CD14-positive monocyte (primary cell): ENCODE measurements around the gene ASS1. TPM values are rescaled to one million over a fixed set of nuclear protein-coding genes. Genes with fewer than 3 reads are reported as not detected.
A peak's percentile ranks its signal among the peaks of the same experiment; 100 is the strongest.

ENCODE experiments used
- DNase-seq, 3 donors: peaks; one replicate each; pipeline ENCODE4 v3.0.0-alpha.2; 2011 to 2022
- H2AFZ ChIP-seq: 2 replicates; pipeline ENCODE4 v1.6.0; 2012; ENCODE audit warnings: mild to moderate bottlenecking, low read depth, low read length, inconsistent platforms; ENCODE audit not compliant: insufficient read depth, poor library complexity, severe bottlenecking
- H3K27ac ChIP-seq, 2 donors: 1 replicate in 1 of 2; 2 replicates in 1 of 2; pipeline ENCODE4 v1.5.1; 2012 to 2013; ENCODE audit warnings: low read length in 2 of 2, control low read depth in 1 of 2, inconsistent platforms in 1 of 2, low read depth in 1 of 2, mild to moderate bottlenecking in 1 of 2
- H3K27me3 ChIP-seq, 2 donors: one replicate each; pipeline versions ENCODE4 v1.6.0 to v1.6.1; 2011 to 2013; ENCODE audit warnings: low read length in 2 of 2; ENCODE audit not compliant: control insufficient read depth in 2 of 2, insufficient read depth in 2 of 2
- H3K36me3 ChIP-seq, 2 donors: replicated peaks in 1 of 2; 1 replicate in 1 of 2; 2 replicates in 1 of 2; pipeline versions ENCODE4 v1.5.1 to v1.6.1; 2012 to 2013; ENCODE audit warnings: low read length in 2 of 2, control low read depth in 1 of 2, inconsistent platforms in 1 of 2, mild to moderate bottlenecking in 1 of 2; ENCODE audit not compliant: insufficient read depth in 2 of 2, control insufficient read depth in 1 of 2
- H3K4me1 ChIP-seq, 2 donors: 1 replicate in 1 of 2; 2 replicates in 1 of 2; pipeline versions ENCODE4 v1.5.1 to v1.6.1; 2012 to 2013; ENCODE audit warnings: low read length in 2 of 2, control low read depth in 1 of 2, inconsistent platforms in 1 of 2, mild to moderate bottlenecking in 1 of 2, moderate library complexity in 1 of 2; ENCODE audit not compliant: insufficient read depth in 2 of 2, control insufficient read depth in 1 of 2
- H3K4me2 ChIP-seq: replicated peaks from 2 replicates; pipeline ENCODE3; 2012; ENCODE audit warnings: low read length, moderate library complexity, mild to moderate bottlenecking; ENCODE audit not compliant: poor library complexity, severe bottlenecking; ENCODE audit errors: extremely low read depth
- H3K4me3 ChIP-seq, 3 experiments: fragments of 200-600 bp in 1 of 3; sonication (generic) in 1 of 3; replicated peaks in 1 of 3; 1 replicate in 2 of 3; 2 replicates in 1 of 3; pipeline ENCODE4 v1.5.1; 2011 to 2013; ENCODE audit warnings: low read length in 3 of 3, mild to moderate bottlenecking in 3 of 3, control low read depth in 2 of 3, low read depth in 2 of 3, inconsistent platforms in 1 of 3, moderate library complexity in 1 of 3
- H3K79me2 ChIP-seq: 2 replicates; pipeline ENCODE4 v1.6.0; 2012; ENCODE audit warnings: mild to moderate bottlenecking, control low read depth, inconsistent platforms, low read length, moderate library complexity; ENCODE audit not compliant: insufficient read depth
- H3K9ac ChIP-seq: 2 replicates; pipeline ENCODE4 v1.6.0; 2017; ENCODE audit warnings: low read length, mild to moderate bottlenecking; ENCODE audit not compliant: insufficient read depth, poor library complexity, severe bottlenecking
- H3K9me3 ChIP-seq, 2 donors: replicated peaks in 1 of 2; 1 replicate in 1 of 2; 2 replicates in 1 of 2; pipeline versions ENCODE4 v1.5.1 to v1.6.1; 2012 to 2013; ENCODE audit warnings: low read length in 2 of 2, control low read depth in 1 of 2; ENCODE audit not compliant: control insufficient read depth in 1 of 2, insufficient read depth in 1 of 2
- H4K20me1 ChIP-seq: 2 replicates; pipeline ENCODE4 v1.6.0; 2012; ENCODE audit warnings: mild to moderate bottlenecking, low read length, control low read depth, moderate library complexity; ENCODE audit not compliant: insufficient read depth
- H3K27ac Mint-ChIP-seq, 7 donors: one replicate each; pipeline ENCODE4 v1.8.0; 2020; ENCODE audit warnings: mild to moderate bottlenecking in 7 of 7, mixed read lengths in 7 of 7, moderate library complexity in 6 of 7, inconsistent platforms in 2 of 7
- H3K27me3 Mint-ChIP-seq, 3 donors: one replicate each; pipeline ENCODE4 v1.8.0; 2021 to 2022; ENCODE audit warnings: low read depth in 3 of 3, mild to moderate bottlenecking in 3 of 3, mixed read lengths in 3 of 3, moderate library complexity in 3 of 3, inconsistent platforms in 1 of 3
- H3K36me3 Mint-ChIP-seq, 2 donors: one replicate each; pipeline ENCODE4 v1.8.0; 2020; ENCODE audit warnings: mixed read lengths in 2 of 2, inconsistent platforms in 1 of 2, mild to moderate bottlenecking in 1 of 2
- H3K4me1 Mint-ChIP-seq: one replicate; pipeline ENCODE4 v1.8.0; 2020; ENCODE audit warnings: mild to moderate bottlenecking, mixed read lengths
- H3K4me3 Mint-ChIP-seq, 2 donors: one replicate each; pipeline ENCODE4 v1.8.0; 2020; ENCODE audit warnings: mild to moderate bottlenecking in 2 of 2, mixed read lengths in 2 of 2, moderate library complexity in 1 of 2
- H3K9me3 Mint-ChIP-seq, 7 donors: one replicate each; pipeline ENCODE4 v1.8.0; 2020 to 2022; ENCODE audit warnings: mixed read lengths in 7 of 7, mild to moderate bottlenecking in 6 of 7, moderate library complexity in 6 of 7, inconsistent platforms in 2 of 7
- CTCF ChIP-seq: fragments of 200-600 bp; IDR thresholded peaks from one replicate; pipeline ENCODE4 v1.8.0; 2022; ENCODE audit warnings: antibody characterized with exemption, mild to moderate bottlenecking
- WGBS: methylation state at CpG from one replicate; pipeline ENCODE4 v1.1.5; 2013; ENCODE audit warnings: missing lambda C conversion rate; ENCODE audit not compliant: insufficient coverage; 5-methylcytosine and 5-hydroxymethylcytosine counted together
- intact Hi-C, 2 donors: fragments of 100-400 bp; cut with micrococcal nuclease; formaldehyde crosslinking; loops; one replicate each; pipeline versions ENCODE4 v1.15.0 to v1.15.1; 2023
- polyA plus RNA-seq, 3 donors: library from polyadenylated mRNA; depleted of rRNA in 1 of 3; unstranded in 2 of 3; stranded (reverse) in 1 of 3; fragments of 300-500 nt in 2 of 3; fragments of >200 nt in 1 of 3; fragmentation: Illumina TruSeq in 2 of 3; gene quantifications; 1 replicate in 2 of 3; 2 replicates in 1 of 3; pipeline ENCODE4 v1.2.3, GENCODE V29; 2012 to 2021

The ASS1 gene
- polyA plus RNA-seq, 3 donors, result not detected

- H2AFZ ChIP-seq, result no peak overlapping the region
- peaks cover 8 to 10% (median 10%) of the 10 kb centered on the region in 3 donors for H3K27me3 Mint-ChIP-seq
- DNase-seq, result no peak
- H3K36me3 Mint-ChIP-seq, result no peaks in the 10 kb centered on the region
- no peak overlapping the region for H3K27ac ChIP-seq
- H3K9me3 ChIP-seq, result peaks cover 0 to 4% of the 10 kb centered on the region in 2 donors
- TF ChIP-seq CTCF, result no peak
- H3K36me3 ChIP-seq, result no peaks in the 10 kb centered on the region
- no peaks in the 10 kb centered on the region for H3K4me1 ChIP-seq
- peaks cover 0 to 4% (median 2%) of the 10 kb centered on the region in 7 donors for H3K9me3 Mint-ChIP-seq
- H3K4me3 Mint-ChIP-seq, result no peak overlapping the region
- intact Hi-C loops, result no loop called here
- H3K4me2 ChIP-seq, result no peak overlapping the region
- H3K9ac ChIP-seq, result no peak overlapping the region
- H3K4me3 ChIP-seq, result no peak overlapping the region
- H3K79me2 ChIP-seq, result no peaks in the 10 kb centered on the region
- WGBS, result 88% methylated on average over 4 of the region's 12 CpGs
- H3K4me1 Mint-ChIP-seq, result no peaks in the 10 kb centered on the region
- H3K27ac Mint-ChIP-seq, result peak overlapping the region in 1 of 7 donors; percentile 60
- H4K20me1 ChIP-seq, result no peaks in the 10 kb centered on the region
- no peaks in the 10 kb centered on the region for H3K27me3 ChIP-seq
Measured at GRCh38 chr9:130500340-130501180, 55.8 kb downstream of the ASS1 start.

- 97% methylated on average over 9 of the region's 9 CpGs for WGBS
- Histone ChIP-seq H4K20me1 (no peaks in the 10 kb centered on the region), H3K4me2 (no peak overlapping the region), H3K4me3 (no peak overlapping the region), H3K79me2 (no peaks in the 10 kb centered on the region), H3K27ac (no peak overlapping the region), H3K9me3 (no peaks in the 10 kb centered on the region), H3K9ac (no peak overlapping the region), H3K36me3 (no peaks in the 10 kb centered on the region), H3K27me3 (no peaks in the 10 kb centered on the region), H2AFZ (no peak overlapping the region), H3K4me1 (no peaks in the 10 kb centered on the region)
- H3K27me3 Mint-ChIP-seq, result peaks cover 5 to 6% (median 6%) of the 10 kb centered on the region in 3 donors
- no peaks in the 10 kb centered on the region for H3K9me3 Mint-ChIP-seq
- no peak for TF ChIP-seq CTCF
- no peaks in the 10 kb centered on the region for H3K36me3 Mint-ChIP-seq
- no peak overlapping the region for H3K27ac Mint-ChIP-seq
- H3K4me3 Mint-ChIP-seq, result no peak overlapping the region
- no peak for DNase-seq
- intact Hi-C loops, result no loop called here
- H3K4me1 Mint-ChIP-seq, result no peaks in the 10 kb centered on the region
Measured at GRCh38 chr9:130501639-130502038, 56.9 kb downstream of the ASS1 start.
